OCI-LY7 (cell line): ENCODE measurements around the gene KRT75.

Source experiments
- EZH2phosphoT487 ChIP-seq: fragments of 200-600 bp; sonication (generic); IDR thresholded peaks from 2 replicates; pipeline ENCODE4 v1.6.1; 2018; ENCODE audit warnings: low read depth, borderline replicate concordance, mild to moderate bottlenecking, mixed run types, antibody characterized with exemption, low read length, moderate library complexity, mixed read lengths
- TF ChIP-seq, protein P1 (sequence below): fragments of 200-600 bp; sonication (generic); conservative IDR thresholded peaks from 2 replicates; pipeline ENCODE4 v1.5.1; 2014; ENCODE audit warnings: mild to moderate bottlenecking, antibody characterized with exemption, low read length, moderate library complexity, mixed read lengths

DNA sequence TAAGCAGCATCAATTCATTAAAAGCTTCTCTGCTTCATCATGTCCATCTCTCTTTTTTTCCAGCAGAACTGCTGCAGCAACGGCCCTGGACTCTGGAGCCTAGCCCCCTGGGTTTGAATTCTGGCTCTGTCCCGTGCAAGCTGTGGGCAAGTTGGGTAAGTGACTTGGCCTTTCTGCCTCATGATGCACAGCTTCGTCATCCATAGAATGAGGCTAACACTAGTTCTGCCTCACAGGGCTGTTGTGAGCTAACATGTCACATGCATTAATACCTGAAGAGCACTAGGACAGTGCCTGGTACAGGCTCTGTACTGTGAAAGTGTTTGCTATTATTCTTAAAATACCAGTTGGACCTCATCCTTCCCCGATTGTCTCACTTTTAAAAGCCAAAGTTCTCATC is 32.2 kb downstream of the KRT75 start:
- TF ChIP-seq, protein P1, sequence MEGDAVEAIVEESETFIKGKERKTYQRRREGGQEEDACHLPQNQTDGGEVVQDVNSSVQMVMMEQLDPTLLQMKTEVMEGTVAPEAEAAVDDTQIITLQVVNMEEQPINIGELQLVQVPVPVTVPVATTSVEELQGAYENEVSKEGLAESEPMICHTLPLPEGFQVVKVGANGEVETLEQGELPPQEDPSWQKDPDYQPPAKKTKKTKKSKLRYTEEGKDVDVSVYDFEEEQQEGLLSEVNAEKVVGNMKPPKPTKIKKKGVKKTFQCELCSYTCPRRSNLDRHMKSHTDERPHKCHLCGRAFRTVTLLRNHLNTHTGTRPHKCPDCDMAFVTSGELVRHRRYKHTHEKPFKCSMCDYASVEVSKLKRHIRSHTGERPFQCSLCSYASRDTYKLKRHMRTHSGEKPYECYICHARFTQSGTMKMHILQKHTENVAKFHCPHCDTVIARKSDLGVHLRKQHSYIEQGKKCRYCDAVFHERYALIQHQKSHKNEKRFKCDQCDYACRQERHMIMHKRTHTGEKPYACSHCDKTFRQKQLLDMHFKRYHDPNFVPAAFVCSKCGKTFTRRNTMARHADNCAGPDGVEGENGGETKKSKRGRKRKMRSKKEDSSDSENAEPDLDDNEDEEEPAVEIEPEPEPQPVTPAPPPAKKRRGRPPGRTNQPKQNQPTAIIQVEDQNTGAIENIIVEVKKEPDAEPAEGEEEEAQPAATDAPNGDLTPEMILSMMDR, result no peak
- TF ChIP-seq EZH2phosphoT487, result no peak
